GM21367 (cell line): ENCODE results near the gene FSIP1.

ENCODE experiments used
- ATAC-seq: cut with Tn5 transposase; IDR thresholded peaks from one replicate; pipeline ENCODE4 v1.9.1; 2021; ENCODE audit not compliant: unreplicated experiment

FSIP1 gene

DNA sequence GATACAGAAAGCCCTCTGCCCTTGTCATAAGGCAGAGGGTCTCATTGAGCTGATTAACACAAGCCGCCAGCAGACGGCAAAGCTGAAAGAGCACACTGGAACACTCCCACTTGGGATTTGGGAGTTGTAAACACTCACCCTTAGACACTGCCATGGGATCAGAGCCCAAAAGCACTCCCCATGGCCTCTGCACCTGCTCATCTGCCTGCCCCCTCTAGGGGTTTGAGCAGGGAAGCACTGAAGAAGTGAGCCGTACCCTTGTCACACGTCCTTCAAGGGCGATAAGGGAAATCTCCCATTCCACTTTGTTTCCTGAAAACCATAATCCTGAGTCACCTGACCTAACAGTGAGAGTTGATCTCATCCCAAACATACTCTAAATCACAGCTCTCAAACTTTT is 14.7 kb downstream of the FSIP1 start:
- no peak for ATAC-seq

- ATAC-seq = no peak
Observed at GRCh38 chr15:39761006-39761405, 21.6 kb downstream of the FSIP1 start.

GRCh38 chr15:39756806-39757522 is 25.7 kb downstream of the FSIP1 start:
- ATAC-seq = no peak

GRCh38 chr15:39752991-39753390 is 29.6 kb downstream of the FSIP1 start:
- ATAC-seq = no peak

- ATAC-seq = no peak
Observed at GRCh38 chr15:39752246-39752645, 30.4 kb downstream of the FSIP1 start.

GRCh38 chr15:39748276-39748675 is 34.4 kb downstream of the FSIP1 start:
- ATAC-seq = no peak

DNA sequence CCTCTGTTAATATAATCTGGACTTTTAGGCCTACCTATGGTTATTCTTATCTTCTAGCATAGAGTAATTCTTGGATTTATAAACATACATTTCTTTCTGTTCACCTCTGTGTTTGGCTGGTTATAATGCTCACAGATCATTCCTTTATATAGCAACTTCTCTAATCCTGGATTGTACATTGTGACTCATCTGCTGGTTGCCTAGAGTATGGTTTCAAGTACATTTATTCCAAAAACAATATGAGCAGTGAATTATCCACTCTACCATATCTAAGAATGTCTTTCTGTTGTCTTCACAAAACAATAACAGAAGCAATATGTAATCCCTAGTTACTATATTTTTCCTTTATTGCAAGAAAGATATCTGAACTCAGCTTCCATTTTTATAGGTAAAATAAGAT is 35.3 kb downstream of the FSIP1 start:
- no peak for ATAC-seq

DNA sequence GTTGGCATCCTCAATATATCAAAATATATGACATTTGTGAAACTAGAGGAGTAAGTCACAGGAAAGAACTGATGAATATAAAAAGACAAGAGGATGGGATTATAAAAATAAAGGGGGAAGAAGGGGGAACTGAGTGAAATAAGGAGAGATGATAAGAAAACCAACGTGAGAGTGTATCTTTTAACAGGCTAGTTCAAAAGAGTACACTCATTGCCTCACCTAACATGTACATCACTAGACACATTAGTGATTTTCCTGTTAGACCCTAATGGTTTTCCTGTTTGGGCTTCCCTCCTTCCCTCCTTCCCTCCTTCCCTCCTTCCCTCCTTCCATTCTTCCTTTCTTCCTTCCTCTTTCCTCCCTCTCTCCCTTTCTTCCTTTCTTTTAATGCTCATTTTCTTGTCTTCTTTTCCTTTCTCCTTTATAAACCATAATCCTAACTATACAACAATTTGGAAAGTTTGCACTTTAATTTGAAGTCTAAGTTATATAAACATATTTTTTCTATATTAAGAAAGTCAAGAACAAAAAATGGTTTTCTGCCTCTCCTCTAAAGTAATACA is 35.8 kb downstream of the FSIP1 start:
- ATAC-seq = no peak

- ATAC-seq = no peak
Observed at GRCh38 chr15:39746176-39746575, 36.5 kb downstream of the FSIP1 start.

GRCh38 chr15:39745415-39745814 is 37.2 kb downstream of the FSIP1 start:
- ATAC-seq = no peak

GRCh38 chr15:39744334-39745103 is 38.1 kb downstream of the FSIP1 start:
- ATAC-seq = no peak

DNA sequence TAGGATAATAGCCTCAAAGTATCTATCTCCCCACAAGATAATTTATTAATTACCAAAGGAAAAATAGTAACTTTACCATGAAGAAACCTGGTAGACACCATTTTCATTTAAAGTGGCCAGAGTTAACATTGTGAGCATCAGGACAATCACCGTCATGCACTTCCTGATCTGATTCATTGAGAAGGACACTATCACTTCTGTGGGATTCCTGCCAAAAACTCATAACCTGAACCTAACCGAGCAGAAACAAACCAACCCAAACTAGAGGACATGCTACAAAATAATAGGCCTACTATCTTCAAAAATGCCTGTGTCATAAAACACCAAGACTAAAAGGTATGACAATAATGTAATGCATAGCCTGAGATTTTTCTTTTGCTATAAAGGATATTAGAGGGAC is 39.0 kb downstream of the FSIP1 start:
- ATAC-seq = no peak

- ATAC-seq = no peak
Observed at GRCh38 chr15:39741258-39741657, 41.4 kb downstream of the FSIP1 start.

- ATAC-seq = no peak
Observed at GRCh38 chr15:39738998-39739397, 43.6 kb downstream of the FSIP1 start.

- no peak for ATAC-seq
Observed at GRCh38 chr15:39737196-39737550, 45.5 kb downstream of the FSIP1 start.

DNA sequence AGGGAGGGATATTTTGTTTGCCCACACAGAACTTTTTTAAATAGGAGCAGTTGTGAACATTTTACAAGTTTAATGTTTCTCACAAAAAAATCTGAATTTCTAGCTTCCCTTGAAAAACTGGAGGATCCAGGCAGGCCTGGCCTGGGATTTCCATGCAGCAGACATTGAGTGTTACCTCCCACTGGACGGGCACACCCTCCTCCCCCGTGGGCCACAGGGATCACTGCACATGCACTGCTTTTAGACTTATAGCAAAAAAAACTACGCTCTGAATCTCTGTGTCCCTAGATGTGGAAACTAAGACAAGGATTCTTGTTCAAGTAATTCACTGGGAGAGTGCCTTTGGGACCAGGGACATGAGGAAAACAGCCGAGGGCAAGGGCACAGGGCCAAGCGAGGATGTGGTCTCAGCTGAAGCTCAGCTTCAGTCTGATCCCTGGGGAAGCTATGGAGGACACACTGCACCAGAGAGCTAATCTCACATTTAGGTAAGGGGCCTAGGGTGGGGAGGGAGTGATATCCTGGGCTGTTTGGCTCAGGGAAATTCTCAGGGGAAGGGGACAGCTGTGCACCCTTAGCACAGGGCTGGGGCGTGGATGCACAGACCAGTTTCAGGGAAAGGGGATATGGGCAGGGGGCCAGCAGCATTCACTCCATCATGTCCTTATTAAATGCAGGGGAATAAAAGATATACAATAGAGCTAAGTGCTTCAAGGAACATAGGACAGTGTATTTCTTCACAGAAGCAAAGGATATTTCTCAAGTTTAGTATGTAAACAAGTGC is 46.0 kb downstream of the FSIP1 start:
- ATAC-seq = no peak

- no peak for ATAC-seq
Observed at GRCh38 chr15:39735120-39735717, 47.4 kb downstream of the FSIP1 start.

GRCh38 chr15:39731266-39731665 is 51.4 kb downstream of the FSIP1 start:
- no peak for ATAC-seq

DNA sequence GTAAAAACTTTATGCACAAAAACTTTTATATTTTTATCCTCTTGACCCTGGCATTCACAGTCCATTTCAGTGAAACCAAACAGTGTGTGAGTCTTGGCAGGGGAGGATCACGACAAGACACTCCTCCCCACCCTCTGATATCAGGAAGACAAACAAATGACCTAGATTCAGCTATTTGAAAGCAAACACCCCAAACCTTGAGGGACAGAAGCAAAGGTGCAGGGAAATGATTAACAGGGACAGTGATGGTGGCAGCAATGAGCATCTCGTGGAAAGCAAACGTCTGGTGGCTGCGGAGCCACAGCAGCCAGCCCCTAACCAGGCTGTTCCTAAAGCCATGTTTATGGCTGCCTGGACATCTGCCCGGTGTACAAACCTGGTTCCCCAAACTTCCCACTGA is 52.1 kb downstream of the FSIP1 start:
- ATAC-seq = no peak

GRCh38 chr15:39729500-39729899 is 53.1 kb downstream of the FSIP1 start:
- no peak for ATAC-seq

DNA sequence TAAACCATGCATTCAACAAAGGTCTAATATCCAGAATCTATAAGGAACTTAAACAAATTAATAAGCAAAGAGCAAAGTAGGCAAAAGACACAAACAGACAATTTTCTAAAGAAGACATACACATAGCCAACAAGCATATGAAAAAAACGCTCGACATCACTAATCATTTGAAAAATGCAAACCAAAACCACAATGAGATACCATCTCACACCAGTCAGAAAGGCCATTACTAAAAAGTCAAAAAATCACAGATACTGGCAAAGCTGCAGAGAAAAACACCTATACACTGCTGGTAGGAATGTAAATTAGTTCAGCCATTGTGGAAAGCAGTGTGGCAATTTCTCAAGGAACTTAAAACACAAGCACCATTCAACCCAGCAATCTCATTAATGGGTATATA is 53.8 kb downstream of the FSIP1 start:
- ATAC-seq = no peak
